ENCODE measurements around the gene GCM1.

DNA sequence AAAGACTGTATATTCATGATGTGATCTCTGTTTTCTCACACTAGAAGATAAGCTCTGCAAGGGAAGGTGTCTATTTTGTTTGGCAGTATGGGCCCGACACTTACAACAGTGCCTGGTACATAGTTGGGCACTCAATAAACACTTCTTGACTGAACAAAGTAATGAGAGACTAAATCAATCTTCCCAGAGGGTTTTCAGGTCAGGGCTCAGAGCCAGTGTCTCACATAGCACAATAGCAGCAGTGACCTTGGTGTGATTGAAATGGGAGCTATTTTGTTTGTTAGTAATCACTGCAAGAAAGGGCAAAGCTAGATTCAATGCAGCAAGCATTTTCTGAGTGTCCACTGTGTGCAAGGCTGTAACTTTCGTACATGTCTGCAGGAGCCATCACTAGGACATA is 26.4 kb upstream of the GCM1 start:
- TF ChIP-seq YY2 (tag by site-specific recombination; IDR thresholded peaks at IDR 0.05) (no peak), ZNF510 (tag by site-specific recombination; IDR thresholded peaks at IDR 0.05; ENCODE audit: insufficient replicate concordance) (no peak), ZNF133 (tag by site-specific recombination; IDR thresholded peaks at IDR 0.05) (no peak), TCF7L2 (IDR thresholded peaks at IDR 0.05; ENCODE audit: borderline replicate concordance, low read depth, low read length) (no peak), ZNF248 (tag by site-specific recombination; IDR thresholded peaks at IDR 0.05) (no peak), ZNF391 (tag by site-specific recombination; IDR thresholded peaks at IDR 0.05; ENCODE audit: borderline replicate concordance, low read depth) (no peak), YY1 (tag by site-specific recombination; IDR thresholded peaks at IDR 0.05) (no peak), ZNF184 (tag by site-specific recombination; IDR thresholded peaks at IDR 0.05) (no peak), PRDM1 (tag by site-specific recombination; IDR thresholded peaks at IDR 0.05) (no peak)
- TF ChIP-seq, protein P1, sequence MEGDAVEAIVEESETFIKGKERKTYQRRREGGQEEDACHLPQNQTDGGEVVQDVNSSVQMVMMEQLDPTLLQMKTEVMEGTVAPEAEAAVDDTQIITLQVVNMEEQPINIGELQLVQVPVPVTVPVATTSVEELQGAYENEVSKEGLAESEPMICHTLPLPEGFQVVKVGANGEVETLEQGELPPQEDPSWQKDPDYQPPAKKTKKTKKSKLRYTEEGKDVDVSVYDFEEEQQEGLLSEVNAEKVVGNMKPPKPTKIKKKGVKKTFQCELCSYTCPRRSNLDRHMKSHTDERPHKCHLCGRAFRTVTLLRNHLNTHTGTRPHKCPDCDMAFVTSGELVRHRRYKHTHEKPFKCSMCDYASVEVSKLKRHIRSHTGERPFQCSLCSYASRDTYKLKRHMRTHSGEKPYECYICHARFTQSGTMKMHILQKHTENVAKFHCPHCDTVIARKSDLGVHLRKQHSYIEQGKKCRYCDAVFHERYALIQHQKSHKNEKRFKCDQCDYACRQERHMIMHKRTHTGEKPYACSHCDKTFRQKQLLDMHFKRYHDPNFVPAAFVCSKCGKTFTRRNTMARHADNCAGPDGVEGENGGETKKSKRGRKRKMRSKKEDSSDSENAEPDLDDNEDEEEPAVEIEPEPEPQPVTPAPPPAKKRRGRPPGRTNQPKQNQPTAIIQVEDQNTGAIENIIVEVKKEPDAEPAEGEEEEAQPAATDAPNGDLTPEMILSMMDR (tag by site-specific recombination; IDR thresholded peaks at IDR 0.05), result no peak
- TF ChIP-seq, protein P2, sequence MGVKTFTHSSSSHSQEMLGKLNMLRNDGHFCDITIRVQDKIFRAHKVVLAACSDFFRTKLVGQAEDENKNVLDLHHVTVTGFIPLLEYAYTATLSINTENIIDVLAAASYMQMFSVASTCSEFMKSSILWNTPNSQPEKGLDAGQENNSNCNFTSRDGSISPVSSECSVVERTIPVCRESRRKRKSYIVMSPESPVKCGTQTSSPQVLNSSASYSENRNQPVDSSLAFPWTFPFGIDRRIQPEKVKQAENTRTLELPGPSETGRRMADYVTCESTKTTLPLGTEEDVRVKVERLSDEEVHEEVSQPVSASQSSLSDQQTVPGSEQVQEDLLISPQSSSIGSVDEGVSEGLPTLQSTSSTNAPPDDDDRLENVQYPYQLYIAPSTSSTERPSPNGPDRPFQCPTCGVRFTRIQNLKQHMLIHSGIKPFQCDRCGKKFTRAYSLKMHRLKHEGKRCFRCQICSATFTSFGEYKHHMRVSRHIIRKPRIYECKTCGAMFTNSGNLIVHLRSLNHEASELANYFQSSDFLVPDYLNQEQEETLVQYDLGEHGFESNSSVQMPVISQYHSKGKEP (tag by site-specific recombination; IDR thresholded peaks at IDR 0.05), result no peak

All from HEK293 (cell line).